GM18870 (cell line): ENCODE results near the gene GPS1.

Source experiments
- ATAC-seq: cut with Tn5 transposase; IDR thresholded peaks from one replicate; pipeline ENCODE4 v1.9.1; 2021; ENCODE audit warnings: moderate library complexity; ENCODE audit not compliant: unreplicated experiment

GPS1 gene

GRCh38 chr17:82056729-82057621 is 5.3 kb downstream of the GPS1 start:
- no peak for ATAC-seq

GRCh38 chr17:82058230-82058854 is 6.6 kb downstream of the GPS1 start:
- no peak for ATAC-seq

- ATAC-seq: no peak
These were observed 7.2 kb downstream of the GPS1 start for GRCh38 chr17:82058855-82059249.

- no peak for ATAC-seq
These were observed 7.7 kb downstream of the GPS1 start for GRCh38 chr17:82059272-82060000.

GRCh38 chr17:82060001-82060380 is 8.3 kb downstream of the GPS1 start:
- no peak for ATAC-seq

GRCh38 chr17:82060614-82061013 is 8.9 kb downstream of the GPS1 start:
- ATAC-seq: no peak

- ATAC-seq: no peak
These were observed 9.6 kb downstream of the GPS1 start for GRCh38 chr17:82061047-82061925.

GRCh38 chr17:82062076-82062983 is 10.6 kb downstream of the GPS1 start:
- ATAC-seq: no peak

GRCh38 chr17:82062984-82063368 is 11.3 kb downstream of the GPS1 start:
- no peak for ATAC-seq

- ATAC-seq: no peak
These were observed 12.0 kb downstream of the GPS1 start for GRCh38 chr17:82063424-82064415.

- ATAC-seq: no peak
These were observed 12.9 kb downstream of the GPS1 start for GRCh38 chr17:82064433-82065192.

- ATAC-seq: no peak
These were observed 13.5 kb downstream of the GPS1 start for GRCh38 chr17:82065193-82065637.

GRCh38 chr17:82065638-82066303 is 14.1 kb downstream of the GPS1 start, which contains the start of gene DUS1L:
DUS1L (minus strand) TSS chr17:82065804; CDS start chr17:82065059, 745 bp downstream.
- no peak for ATAC-seq

GRCh38 chr17:82070611-82071010 is 18.9 kb downstream of the GPS1 start:
- ATAC-seq: no peak

GRCh38 chr17:82072827-82073226 is 21.1 kb downstream of the GPS1 start:
- ATAC-seq: no peak

- ATAC-seq: no peak
These were observed 21.7 kb downstream of the GPS1 start for GRCh38 chr17:82073446-82073845.
